Nephron (organoid): ENCODE results near the gene VAV2.

ENCODE experiments used
- H3K27ac Mint-ChIP-seq, 3 experiments: 2 replicates each; pipeline ENCODE4 v1.8.0; 2020; ENCODE audit warnings: mixed read lengths in 3 of 3, mild to moderate bottlenecking in 2 of 3, moderate library complexity in 1 of 3
- H3K27me3 Mint-ChIP-seq: 2 replicates; pipeline ENCODE4 v1.8.0; 2021; ENCODE audit warnings: low read depth, mild to moderate bottlenecking, moderate library complexity, mixed read lengths
- H3K36me3 Mint-ChIP-seq: 2 replicates; pipeline ENCODE4 v1.8.0; 2020; ENCODE audit warnings: low read depth, mixed read lengths
- H3K4me1 Mint-ChIP-seq: 2 replicates; pipeline ENCODE4 v1.8.0; 2020; ENCODE audit warnings: mixed read lengths
- H3K4me3 Mint-ChIP-seq, 3 experiments: 2 replicates each; pipeline ENCODE4 v1.8.0; 2020; ENCODE audit warnings: mild to moderate bottlenecking in 3 of 3, mixed read lengths in 3 of 3, moderate library complexity in 2 of 3
- H3K9me3 Mint-ChIP-seq: 2 replicates; pipeline ENCODE4 v1.8.0; 2020; ENCODE audit warnings: mixed read lengths
- TF ChIP-seq, protein P1 (sequence below), 3 experiments: fragments of 200-600 bp; sonication (generic); IDR thresholded peaks; one replicate each; pipeline ENCODE4 v1.5.0; 2021; ENCODE audit warnings: antibody characterized with exemption in 3 of 3; ENCODE audit not compliant: unreplicated experiment in 3 of 3

VAV2 gene

DNA sequence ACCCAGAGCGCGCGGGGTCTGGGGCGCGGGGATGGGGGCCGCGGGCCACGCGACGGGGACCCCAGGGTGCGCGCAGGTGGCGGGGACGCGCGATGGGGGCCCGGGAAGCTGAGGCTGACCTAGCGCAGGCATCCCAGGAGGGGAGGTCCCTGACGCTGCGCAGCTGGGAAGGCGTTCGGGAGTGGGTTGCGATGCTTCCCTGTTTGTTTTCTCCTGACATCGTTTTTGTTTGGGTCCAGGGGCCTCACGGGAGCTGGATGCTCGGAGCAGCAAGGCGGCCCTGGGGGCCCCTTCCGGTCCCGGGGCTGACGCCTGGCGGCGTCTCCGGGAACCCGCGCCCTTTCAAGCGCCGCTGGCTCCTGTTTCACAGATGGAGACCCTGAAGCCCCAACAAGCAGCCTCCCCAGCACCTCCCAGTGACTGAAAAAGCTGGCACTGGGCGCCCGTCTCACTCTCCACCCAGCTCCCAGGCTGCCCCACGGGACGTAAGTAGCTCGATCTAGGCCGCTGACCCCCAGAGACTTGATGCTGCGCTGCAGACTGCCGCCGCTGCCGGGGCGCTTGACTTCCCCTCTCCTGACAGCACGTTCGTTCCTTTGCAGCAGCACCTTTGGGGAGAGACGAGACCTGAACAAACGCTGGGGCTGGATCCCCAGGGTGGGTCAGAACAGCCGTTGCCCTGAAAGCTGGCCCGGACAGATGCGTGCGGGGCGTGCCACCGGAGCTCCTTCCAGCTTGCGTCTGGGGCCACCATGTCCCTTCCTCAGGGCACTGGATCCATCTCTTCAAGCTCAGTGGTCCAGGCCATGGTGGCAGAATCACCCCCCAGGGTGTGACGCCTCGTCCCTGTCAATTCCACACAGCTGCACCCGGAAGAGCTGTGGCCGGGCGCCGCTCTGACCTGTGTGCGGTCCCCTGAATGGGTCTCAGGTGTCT is 33.8 kb upstream of the VAV2 start:
- Mint-ChIP-seq H3K27me3 (no peaks in the 10 kb centered on the region), H3K36me3 (peaks cover 25% of the 10 kb centered on the region), H3K27ac (peak overlapping the region in 1 of 3 experiments; percentile 20), H3K4me1 (no peaks in the 10 kb centered on the region), H3K4me3 (peak overlapping the region; percentile 82 to 85 (median 84)), H3K9me3 (no peaks in the 10 kb centered on the region)
- TF ChIP-seq, protein P1, sequence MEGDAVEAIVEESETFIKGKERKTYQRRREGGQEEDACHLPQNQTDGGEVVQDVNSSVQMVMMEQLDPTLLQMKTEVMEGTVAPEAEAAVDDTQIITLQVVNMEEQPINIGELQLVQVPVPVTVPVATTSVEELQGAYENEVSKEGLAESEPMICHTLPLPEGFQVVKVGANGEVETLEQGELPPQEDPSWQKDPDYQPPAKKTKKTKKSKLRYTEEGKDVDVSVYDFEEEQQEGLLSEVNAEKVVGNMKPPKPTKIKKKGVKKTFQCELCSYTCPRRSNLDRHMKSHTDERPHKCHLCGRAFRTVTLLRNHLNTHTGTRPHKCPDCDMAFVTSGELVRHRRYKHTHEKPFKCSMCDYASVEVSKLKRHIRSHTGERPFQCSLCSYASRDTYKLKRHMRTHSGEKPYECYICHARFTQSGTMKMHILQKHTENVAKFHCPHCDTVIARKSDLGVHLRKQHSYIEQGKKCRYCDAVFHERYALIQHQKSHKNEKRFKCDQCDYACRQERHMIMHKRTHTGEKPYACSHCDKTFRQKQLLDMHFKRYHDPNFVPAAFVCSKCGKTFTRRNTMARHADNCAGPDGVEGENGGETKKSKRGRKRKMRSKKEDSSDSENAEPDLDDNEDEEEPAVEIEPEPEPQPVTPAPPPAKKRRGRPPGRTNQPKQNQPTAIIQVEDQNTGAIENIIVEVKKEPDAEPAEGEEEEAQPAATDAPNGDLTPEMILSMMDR (IDR thresholded peaks at IDR 0.05; ENCODE audit: unreplicated experiment in 3 of 3), result peak in 2 of 3 experiments; percentile 15 to 43

DNA sequence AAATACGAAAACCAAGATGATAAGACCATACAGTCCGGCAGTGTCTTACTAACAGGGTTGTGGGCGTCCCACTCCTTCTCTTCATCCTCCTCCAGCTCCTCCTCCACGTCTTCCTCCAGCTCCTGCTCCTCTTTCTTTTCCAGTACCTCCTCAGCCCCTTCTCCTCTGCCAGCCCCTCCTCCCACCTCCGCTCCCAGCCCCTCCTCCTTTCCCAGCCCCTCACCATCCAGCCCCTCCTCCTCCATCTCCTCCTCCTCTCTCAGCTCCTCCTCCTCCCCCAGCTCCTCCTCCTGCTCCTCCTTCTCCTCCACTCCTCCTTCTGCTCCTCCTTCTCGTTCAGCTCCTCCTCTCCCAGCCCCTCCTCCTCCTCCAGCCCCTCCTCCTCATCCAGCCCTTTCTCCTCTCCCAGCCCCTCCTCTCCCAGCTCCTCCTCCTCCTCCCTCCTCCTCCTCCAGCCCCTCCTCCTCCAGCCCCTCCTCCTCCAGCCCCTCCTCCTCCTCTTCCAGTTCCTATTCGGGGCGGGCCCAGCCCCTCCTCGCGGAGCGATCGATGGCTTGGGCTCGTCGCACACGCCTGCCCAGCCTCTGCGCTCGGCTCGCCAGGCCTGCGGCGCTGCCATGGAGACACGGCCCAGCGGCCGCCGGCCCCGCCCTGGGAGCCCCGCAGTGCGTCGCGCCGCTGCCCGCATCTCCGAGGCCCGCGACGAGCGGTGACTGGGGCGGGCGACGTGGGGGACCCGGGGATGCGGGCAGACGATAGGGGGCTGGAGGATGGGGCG is 32.9 kb upstream of the VAV2 start, which contains the start of gene BRD3OS:
Gene BRD3OS, plus strand, starts transcription at position 654 of the 778 bp plus-strand sequence. CDS start 1,267 bp downstream, outside the sequence.
- Mint-ChIP-seq H3K27me3 (no peaks in the 10 kb centered on the region), H3K4me1 (no peaks in the 10 kb centered on the region), H3K36me3 (peaks cover 21% of the 10 kb centered on the region), H3K4me3 (peak within 1 kb of the TSS; percentile 82 to 85 (median 84)), H3K27ac (peak within 1 kb of the TSS; percentile 61 to 85 (median 84)), H3K9me3 (no peaks in the 10 kb centered on the region)
- TF ChIP-seq, protein P1 (IDR thresholded peaks at IDR 0.05; ENCODE audit: unreplicated experiment in 3 of 3), result no peak

DNA sequence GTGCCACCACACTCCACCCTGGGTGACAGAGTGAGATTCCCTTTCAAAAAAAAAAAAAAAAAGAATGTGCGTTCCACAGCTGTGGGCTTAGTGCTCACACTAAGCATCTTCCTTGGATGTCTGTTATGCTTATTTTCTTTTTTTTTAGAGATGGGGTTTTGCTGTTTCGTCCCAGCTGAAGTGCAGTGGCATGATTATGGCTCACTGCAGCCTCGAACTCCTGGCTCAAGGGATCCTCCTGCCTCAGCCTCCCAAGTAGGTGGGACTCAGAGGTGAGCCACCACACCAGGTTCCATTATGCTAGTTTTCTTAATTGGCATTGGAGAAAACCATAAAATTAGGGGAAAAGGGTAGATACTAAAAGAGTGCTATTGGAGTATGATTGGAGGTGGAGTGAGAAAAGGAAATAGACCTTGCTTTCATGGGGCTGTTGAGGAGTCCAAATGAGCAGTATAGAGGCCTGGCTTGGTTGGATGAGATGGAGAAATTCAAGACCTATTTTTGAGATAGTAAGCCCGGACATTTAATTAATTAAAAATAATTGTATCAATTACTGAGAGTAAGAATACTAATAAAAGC is 32.2 kb upstream of the VAV2 start:
- Mint-ChIP-seq H3K9me3 (no peaks in the 10 kb centered on the region), H3K27ac (peak overlapping the region; percentile 61 to 85 (median 84)), H3K4me3 (peak overlapping the region; percentile 82 to 85 (median 84)), H3K27me3 (no peaks in the 10 kb centered on the region), H3K4me1 (no peaks in the 10 kb centered on the region), H3K36me3 (peaks cover 21% of the 10 kb centered on the region)
- TF ChIP-seq, protein P1 (IDR thresholded peaks at IDR 0.05; ENCODE audit: unreplicated experiment in 3 of 3), result no peak

DNA sequence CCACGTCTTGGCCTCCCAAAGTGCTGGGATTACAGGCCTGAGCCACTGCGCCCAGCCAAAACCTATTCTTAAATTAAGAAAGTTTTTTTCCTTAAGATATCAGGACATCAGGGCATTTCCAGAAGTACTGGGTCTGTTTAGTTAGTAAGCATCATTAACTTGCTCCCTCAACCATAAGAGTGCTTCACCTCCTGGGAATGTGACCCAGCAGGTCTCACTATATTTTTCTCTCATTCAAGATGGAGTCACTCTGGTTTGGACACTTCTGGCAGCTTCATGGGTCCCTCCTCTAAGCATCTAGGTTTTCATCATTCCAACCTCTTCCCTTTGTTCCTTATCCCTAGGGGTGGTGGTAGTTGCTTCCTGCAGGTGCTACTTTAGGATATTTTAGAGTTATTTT is 22.8 kb upstream of the VAV2 start:
- Mint-ChIP-seq H3K4me1 (no peaks in the 10 kb centered on the region), H3K9me3 (peaks cover 17% of the 10 kb centered on the region), H3K27ac (no peak overlapping the region), H3K36me3 (peaks cover 23% of the 10 kb centered on the region), H3K4me3 (no peak overlapping the region), H3K27me3 (peaks cover 3% of the 10 kb centered on the region)
- TF ChIP-seq, protein P1 (IDR thresholded peaks at IDR 0.05; ENCODE audit: unreplicated experiment in 3 of 3), result no peak

DNA sequence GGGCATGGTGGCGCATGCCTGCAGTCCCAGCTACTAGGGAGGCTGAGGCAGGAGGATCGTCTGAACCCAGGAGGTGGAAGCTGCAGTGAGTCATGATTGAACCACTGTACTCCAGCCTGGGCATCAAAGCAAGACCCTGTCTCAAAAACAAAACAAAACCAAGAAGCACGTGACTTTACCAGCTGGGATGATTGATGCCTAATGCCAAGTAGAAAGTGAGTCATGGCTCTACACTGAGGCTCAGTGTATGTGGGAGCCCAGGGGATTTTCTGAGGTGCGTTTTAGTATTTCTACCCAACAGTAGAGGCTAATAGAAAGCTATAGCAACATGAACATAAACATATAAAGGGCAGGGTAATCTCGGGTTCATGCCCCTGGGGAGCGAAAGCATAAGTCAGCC is 19.3 kb upstream of the VAV2 start:
- Mint-ChIP-seq H3K9me3 (peaks cover 16% of the 10 kb centered on the region), H3K27me3 (peaks cover 16% of the 10 kb centered on the region), H3K27ac (no peak overlapping the region), H3K36me3 (peaks cover 20% of the 10 kb centered on the region), H3K4me1 (peaks cover 7% of the 10 kb centered on the region), H3K4me3 (no peak overlapping the region)
- TF ChIP-seq, protein P1 (IDR thresholded peaks at IDR 0.05; ENCODE audit: unreplicated experiment in 3 of 3), result no peak
